ENCODE results near the gene OS9. TPM values are rescaled to one million over a fixed set of nuclear protein-coding genes. Genes with fewer than 3 reads are reported as not detected.

The OS9 gene
- total and polyA plus RNA-seq, 8 donors, result 177 to 254 (median 192) TPM

DNA sequence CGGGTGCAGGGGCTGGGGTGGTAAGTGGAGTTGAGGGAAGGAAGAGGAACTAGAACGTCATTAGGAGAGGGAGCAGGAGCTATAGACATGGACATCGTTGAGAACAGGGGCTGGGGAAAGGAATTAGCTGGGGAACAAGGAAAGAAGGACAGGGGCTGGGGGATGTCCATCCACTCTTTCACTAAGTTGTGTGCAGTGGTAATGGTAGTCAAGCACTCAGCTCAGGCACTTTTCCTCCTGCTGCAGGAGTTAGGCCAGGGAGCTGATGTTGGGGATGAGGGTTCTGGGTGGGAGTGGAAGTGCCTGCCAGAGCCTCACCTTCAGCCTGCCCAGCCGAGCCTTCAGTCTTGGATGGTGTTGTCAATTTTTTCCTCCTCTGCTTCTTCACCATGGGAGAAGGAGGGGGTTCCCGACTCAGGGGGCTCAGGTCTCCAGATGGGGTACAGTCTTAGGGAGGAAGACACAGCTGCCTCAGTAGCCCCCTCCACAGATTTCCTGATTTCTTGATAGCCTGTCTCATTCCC lies 35.5 kb downstream of the OS9 start:
- no peak for FAIRE-seq
- H3K4me1 ChIP-seq, result no peaks in the 10 kb centered on the region
- ATAC-seq, result no peak
- 47 to 56% methylated on average over 5 of the region's 5 CpGs for WGBS, 2 donors
- no peaks in the 10 kb centered on the region for H3K27me3 ChIP-seq
- no peak overlapping the region for H3K27ac ChIP-seq
- H3K36me3 ChIP-seq, result no peaks in the 10 kb centered on the region
- intact Hi-C loops (cut with DNase I), result no loop called here
- no peak overlapping the region for H3K4me3 ChIP-seq
- H3K9me3 ChIP-seq, result no peaks in the 10 kb centered on the region
- no peak for DNase-seq
- TF ChIP-seq, protein P1, sequence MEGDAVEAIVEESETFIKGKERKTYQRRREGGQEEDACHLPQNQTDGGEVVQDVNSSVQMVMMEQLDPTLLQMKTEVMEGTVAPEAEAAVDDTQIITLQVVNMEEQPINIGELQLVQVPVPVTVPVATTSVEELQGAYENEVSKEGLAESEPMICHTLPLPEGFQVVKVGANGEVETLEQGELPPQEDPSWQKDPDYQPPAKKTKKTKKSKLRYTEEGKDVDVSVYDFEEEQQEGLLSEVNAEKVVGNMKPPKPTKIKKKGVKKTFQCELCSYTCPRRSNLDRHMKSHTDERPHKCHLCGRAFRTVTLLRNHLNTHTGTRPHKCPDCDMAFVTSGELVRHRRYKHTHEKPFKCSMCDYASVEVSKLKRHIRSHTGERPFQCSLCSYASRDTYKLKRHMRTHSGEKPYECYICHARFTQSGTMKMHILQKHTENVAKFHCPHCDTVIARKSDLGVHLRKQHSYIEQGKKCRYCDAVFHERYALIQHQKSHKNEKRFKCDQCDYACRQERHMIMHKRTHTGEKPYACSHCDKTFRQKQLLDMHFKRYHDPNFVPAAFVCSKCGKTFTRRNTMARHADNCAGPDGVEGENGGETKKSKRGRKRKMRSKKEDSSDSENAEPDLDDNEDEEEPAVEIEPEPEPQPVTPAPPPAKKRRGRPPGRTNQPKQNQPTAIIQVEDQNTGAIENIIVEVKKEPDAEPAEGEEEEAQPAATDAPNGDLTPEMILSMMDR (IDR thresholded peaks at IDR 0.05), result no peak

DNA sequence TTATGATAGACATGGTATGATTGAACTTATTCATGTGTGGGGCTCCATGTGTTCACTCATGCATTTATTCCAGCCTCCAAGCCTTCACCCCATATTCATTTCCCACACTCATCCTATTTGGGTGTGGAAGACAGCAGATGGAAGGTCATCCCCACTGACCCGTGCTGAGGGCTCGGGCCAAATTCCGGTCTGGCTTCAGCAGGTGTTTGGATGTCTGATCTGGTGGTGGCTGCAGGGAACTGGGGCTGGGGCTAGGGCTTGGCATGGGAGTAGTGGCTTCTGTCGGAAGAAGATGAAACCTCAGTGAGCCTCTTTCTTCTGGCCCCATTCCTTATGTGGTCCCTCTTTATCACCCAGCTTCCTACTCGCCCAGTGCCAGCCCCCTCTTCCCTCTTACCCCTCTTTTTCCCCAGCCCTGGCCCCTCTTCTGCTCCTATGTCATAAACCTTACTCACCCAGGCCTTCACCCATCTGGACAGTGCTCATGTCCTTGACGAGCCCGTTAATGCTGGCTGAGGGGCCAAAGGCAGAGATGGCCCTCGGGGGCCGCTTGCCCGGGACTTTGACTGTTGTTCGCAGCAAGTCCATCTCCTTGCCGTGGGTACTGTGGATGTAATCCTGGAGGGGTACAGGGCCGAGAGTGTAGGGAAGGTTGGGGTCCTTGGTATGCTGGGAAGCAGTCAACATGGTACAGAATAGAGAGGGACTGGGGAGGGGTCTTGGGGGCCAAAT lies 36.6 kb downstream of the OS9 start:
- Histone ChIP-seq H3K4me3 (no peak overlapping the region), H3K27ac (no peak overlapping the region), H3K9me3 (no peaks in the 10 kb centered on the region), H3K36me3 (no peaks in the 10 kb centered on the region), H3K4me1 (no peaks in the 10 kb centered on the region), H3K27me3 (peaks cover 0 to 4% (median 0%) of the 10 kb centered on the region in 4 donors)
- FAIRE-seq (no peak), DNase-seq (no peak), ATAC-seq (no peak)
- TF ChIP-seq, protein P1 (IDR thresholded peaks at IDR 0.05), result no peak
- intact Hi-C loops (cut with DNase I), result no loop called here
- WGBS, 2 donors, result 72 to 83% methylated on average over 13 of the region's 13 CpGs

DNA sequence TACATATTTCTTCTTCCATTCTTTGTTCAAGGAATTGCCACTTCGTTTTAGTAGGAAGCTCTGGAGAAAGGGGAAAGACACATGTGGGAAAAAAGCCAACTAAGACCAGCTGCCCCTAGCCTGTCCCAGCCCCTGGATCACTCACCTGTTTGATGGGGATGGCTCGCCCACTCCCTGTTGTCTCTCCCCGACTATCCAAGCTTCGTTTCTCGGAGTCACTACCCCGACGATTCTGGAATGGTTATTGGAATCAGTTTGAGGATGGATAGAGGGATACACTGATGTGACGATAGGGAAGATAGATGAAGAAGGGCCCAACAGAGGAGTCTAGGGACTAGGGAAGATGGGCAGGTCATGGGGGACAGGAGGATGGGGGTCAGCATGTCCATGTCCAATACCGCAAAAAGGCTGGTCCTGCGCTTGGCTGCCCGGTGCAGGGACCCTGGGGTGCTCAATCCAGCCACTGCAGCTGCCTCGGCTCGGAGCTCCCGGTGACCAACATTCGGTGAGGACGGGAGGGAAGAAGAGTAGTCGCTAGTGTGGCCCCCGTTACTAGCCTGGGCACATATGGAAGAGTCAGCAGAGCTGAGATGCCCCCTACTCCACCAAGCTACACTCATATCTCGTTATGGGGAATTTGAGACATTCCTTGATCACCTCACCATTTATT lies 37.6 kb downstream of the OS9 start:
- peaks cover 0 to 6% (median 0%) of the 10 kb centered on the region in 4 donors for H3K27me3 ChIP-seq
- no peak for FAIRE-seq
- intact Hi-C loops (cut with DNase I), result no loop called here
- H3K27ac ChIP-seq, result no peak overlapping the region
- peaks cover 0 to 5% (median 0%) of the 10 kb centered on the region in 3 donors for H3K4me1 ChIP-seq
- no peak overlapping the region for H3K4me3 ChIP-seq
- no peaks in the 10 kb centered on the region for H3K9me3 ChIP-seq
- no peak for ATAC-seq
- WGBS, 2 donors, result 70 to 75% methylated on average over 19 of the region's 19 CpGs
- TF ChIP-seq, protein P1 (IDR thresholded peaks at IDR 0.05), result no peak
- DNase-seq, result no peak
- H3K36me3 ChIP-seq, result no peaks in the 10 kb centered on the region

DNA sequence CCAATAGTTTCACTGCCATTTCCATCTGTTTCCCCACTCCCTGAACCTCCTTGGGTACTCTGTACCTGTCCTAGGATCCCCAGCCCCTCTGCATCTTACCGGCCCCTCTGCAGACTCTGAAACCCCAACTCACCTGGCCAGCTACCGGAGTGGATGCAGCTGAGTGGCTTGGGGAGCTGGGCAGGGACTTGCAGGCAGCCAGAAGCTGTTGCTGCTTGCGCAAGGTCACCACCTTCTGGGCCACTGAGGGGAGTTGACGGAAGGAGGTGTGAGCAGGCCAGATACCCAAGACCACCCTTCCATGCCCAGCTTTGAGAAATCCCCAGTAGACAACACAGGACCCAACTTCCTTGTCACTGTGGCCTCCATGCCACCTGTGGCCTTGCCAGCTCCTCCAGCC lies 38.3 kb downstream of the OS9 start:
- FAIRE-seq, result no peak
- TF ChIP-seq, protein P1 (IDR thresholded peaks at IDR 0.05), result no peak
- no peaks in the 10 kb centered on the region for H3K36me3 ChIP-seq
- no peak for DNase-seq
- H3K4me3 ChIP-seq, result no peak overlapping the region
- intact Hi-C loops (cut with DNase I), result no loop called here
- H3K4me1 ChIP-seq, result peaks cover under 1 to 8% (median 6%) of the 10 kb centered on the region in 3 donors
- H3K27me3 ChIP-seq, result peaks cover 0 to 12% (median 0%) of the 10 kb centered on the region in 4 donors
- WGBS, 2 donors, result 75 to 80% methylated on average over 4 of the region's 4 CpGs
- no peak overlapping the region for H3K27ac ChIP-seq
- H3K9me3 ChIP-seq, result no peaks in the 10 kb centered on the region
- no peak for ATAC-seq
